Brain microvascular endothelial cell (primary cell): Measurements from ENCODE around the gene TNFRSF4.

Experiments used
- DNase-seq: peaks from one replicate; pipeline ENCODE4 v3.0.0-alpha.2; 2020
- H3K27ac ChIP-seq: fragments of 250-450 bp; sonication (Bioruptor Pico); 2 replicates; pipeline ENCODE4 v1.5.1; 2020; ENCODE audit warnings: mild to moderate bottlenecking, moderate library complexity
- H3K27me3 ChIP-seq: fragments of 250-450 bp; sonication (Bioruptor Pico); replicated peaks from 2 replicates; pipeline ENCODE4 v1.5.1; 2020; ENCODE audit warnings: mild to moderate bottlenecking
- H3K36me3 ChIP-seq: fragments of 250-450 bp; sonication (Bioruptor Pico); replicated peaks from 2 replicates; pipeline ENCODE4 v1.5.1; 2020; ENCODE audit warnings: mild to moderate bottlenecking
- H3K4me3 ChIP-seq: 2 replicates; pipeline ENCODE4 v1.5.1; 2011; ENCODE audit warnings: low read depth, mild to moderate bottlenecking, control low read depth, low read length, moderate library complexity
- in situ Hi-C: cut with HindIII; loops from 2 replicates; pipeline ENCODE4 v1.10.0; 2017; ENCODE audit warnings: low sequenced_read_pairs, low pct_ligation_motif_present
- TF ChIP-seq, protein P1 (sequence below): IDR thresholded peaks from 2 replicates; pipeline ENCODE4 v1.5.1; 2011; ENCODE audit warnings: low read depth, mild to moderate bottlenecking, moderate library complexity, low read length, control low read depth, inconsistent platforms; ENCODE audit errors: missing control alignments

The TNFRSF4 gene

DNA sequence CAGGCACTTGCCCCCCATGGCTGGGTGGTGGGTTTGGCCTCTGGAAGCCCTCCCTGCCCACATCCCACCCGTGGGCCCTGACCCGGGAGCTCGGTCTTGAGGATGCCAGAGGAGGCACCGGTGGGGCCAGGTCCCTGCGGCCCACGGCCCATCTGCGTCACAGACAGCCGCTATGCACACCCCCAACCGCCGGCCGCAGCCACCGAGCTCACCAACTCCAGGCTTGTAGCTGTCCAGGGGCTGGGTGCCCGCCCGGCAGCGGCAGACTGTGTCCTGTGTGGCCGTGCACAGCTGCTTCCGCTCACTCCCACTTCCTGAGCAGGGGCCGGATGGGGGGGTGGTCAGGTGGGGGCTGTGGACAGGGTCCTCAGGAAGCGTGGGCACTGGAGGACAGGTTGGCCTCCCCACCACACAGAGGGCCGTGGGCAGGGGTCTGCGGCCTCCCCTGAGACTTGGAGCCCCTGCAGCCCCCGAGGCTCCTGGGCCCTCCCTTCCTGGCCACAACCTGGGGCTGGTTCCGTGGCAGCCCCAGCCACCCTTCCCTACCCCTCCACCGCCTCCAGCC is 1.1 kb downstream of the TNFRSF4 start:
- H3K27ac ChIP-seq: no peak overlapping the region
- no peak for DNase-seq
- in situ Hi-C loops: no loop called here

DNA sequence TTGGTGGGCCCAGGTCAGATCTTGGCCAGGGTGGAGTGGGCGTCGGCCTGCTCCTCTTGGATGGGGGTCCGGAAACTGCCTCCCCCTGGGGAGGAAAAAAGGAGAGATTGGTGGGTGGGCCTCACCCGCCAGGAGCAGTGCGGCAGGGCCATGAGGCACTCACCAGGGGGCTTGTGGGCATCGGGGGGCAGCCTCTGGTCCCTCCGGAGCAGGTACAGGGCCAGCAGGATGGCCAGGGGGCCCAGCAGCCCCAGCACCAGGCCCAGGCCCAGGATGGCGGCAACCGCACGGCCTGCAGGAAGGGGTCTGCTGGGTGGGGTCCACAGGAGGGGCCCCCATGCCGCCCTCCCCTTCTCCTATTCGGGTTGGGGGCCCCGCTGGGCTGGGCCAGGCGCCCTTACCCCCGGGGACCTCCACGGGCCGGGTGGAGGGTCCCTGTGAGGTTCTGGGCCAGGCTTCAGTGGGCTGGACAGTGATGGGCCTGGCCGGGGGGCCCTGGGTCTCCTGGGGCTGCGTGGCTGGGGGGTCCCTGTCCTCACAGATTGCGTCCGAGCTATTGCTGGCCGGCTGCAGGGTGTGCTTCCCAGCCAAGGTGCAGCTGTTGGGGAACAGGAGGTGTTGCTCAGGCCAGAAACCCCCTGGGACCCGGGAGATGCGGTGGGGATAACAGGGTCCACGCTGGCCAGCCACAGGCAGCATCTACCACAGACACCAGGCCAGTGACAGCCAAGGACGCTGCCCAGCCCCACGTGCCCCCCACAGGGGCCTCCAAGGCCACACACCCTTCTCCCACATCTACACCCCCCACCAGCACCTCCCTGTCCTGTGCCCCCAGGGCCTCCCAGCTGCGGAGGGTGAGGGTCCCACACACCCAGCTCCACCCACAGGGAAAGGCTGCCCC is 2.2 kb downstream of the TNFRSF4 start:
- H3K36me3 ChIP-seq: peaks cover 6% of the 10 kb centered on the region
- TF ChIP-seq, protein P1, sequence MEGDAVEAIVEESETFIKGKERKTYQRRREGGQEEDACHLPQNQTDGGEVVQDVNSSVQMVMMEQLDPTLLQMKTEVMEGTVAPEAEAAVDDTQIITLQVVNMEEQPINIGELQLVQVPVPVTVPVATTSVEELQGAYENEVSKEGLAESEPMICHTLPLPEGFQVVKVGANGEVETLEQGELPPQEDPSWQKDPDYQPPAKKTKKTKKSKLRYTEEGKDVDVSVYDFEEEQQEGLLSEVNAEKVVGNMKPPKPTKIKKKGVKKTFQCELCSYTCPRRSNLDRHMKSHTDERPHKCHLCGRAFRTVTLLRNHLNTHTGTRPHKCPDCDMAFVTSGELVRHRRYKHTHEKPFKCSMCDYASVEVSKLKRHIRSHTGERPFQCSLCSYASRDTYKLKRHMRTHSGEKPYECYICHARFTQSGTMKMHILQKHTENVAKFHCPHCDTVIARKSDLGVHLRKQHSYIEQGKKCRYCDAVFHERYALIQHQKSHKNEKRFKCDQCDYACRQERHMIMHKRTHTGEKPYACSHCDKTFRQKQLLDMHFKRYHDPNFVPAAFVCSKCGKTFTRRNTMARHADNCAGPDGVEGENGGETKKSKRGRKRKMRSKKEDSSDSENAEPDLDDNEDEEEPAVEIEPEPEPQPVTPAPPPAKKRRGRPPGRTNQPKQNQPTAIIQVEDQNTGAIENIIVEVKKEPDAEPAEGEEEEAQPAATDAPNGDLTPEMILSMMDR: no peak
- in situ Hi-C loops: no loop called here
- H3K27me3 ChIP-seq: peaks cover 2% of the 10 kb centered on the region
- DNase-seq: no peak
- H3K27ac ChIP-seq: no peak overlapping the region
- H3K4me3 ChIP-seq: no peak overlapping the region

More for the DNA sequence above, 1.1 kb downstream of the TNFRSF4 start:
- peaks cover 17% of the 10 kb centered on the region for H3K36me3 ChIP-seq
- TF ChIP-seq, protein P1: no peak
- no peaks in the 10 kb centered on the region for H3K27me3 ChIP-seq
- H3K4me3 ChIP-seq: no peak overlapping the region

GRCh38 chr1:1210726-1211540 is 3.0 kb downstream of the TNFRSF4 start:
- Histone ChIP-seq H3K4me3 (no peak overlapping the region), H3K27me3 (peaks cover 7% of the 10 kb centered on the region), H3K36me3 (no peaks in the 10 kb centered on the region), H3K27ac (no peak overlapping the region)
- no peak for DNase-seq
- TF ChIP-seq, protein P1: no peak
- in situ Hi-C loops: no loop called here

- H3K27ac ChIP-seq: no peak overlapping the region
- H3K36me3 ChIP-seq: no peaks in the 10 kb centered on the region
- peaks cover 13% of the 10 kb centered on the region for H3K27me3 ChIP-seq
- TF ChIP-seq, protein P1: no peak
- DNase-seq: no peak
- H3K4me3 ChIP-seq: no peak overlapping the region
- in situ Hi-C loops: no loop called here
Observed at GRCh38 chr1:1208713-1209433, 5.1 kb downstream of the TNFRSF4 start.

DNA sequence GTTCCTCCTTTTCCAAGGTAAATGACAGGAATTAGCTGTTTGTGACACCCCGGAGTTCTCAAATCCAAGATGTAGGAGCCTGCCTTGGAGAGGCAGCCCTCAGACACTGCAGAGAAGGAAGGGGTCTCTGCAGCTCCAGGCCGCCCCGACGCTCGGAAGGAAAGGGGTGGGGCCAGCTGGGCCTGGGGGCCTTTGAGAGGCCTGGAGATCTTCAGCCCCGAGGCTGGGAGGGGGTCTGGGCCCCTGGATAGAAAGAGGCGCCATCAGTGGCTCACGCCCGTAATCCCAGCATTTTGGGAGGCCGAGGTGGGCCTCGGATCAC is 6.4 kb downstream of the TNFRSF4 start:
- TF ChIP-seq, protein P1: no peak
- DNase-seq: no peak
- no peak overlapping the region for H3K27ac ChIP-seq
- H3K27me3 ChIP-seq: peaks cover 20% of the 10 kb centered on the region
- H3K36me3 ChIP-seq: no peaks in the 10 kb centered on the region
- no peak overlapping the region for H3K4me3 ChIP-seq
- in situ Hi-C loops: no loop called here
